Dermis blood vessel endothelial cell (primary cell): Measurements from ENCODE around the gene COX4I2. TPM values are rescaled to one million over a fixed set of nuclear protein-coding genes. Genes with fewer than 3 reads are reported as not detected.

ENCODE experiments used
- total RNA-seq: library from RNA; depleted of rRNA; stranded (reverse); fragments of >200 nt; gene quantifications from 2 replicates; pipeline ENCODE4 v1.2.3, GENCODE V29; 2014

Gene COX4I2
- total RNA-seq, 1 donor from 2014 or later, result not detected

Other genes with a start within 250 kb of the COX4I2 start
- not detected in 2 replicates for gene DEFB119, start 247.3 kb upstream of the COX4I2 start, total RNA-seq
- not detected in 2 replicates for gene DEFB121, start 231.7 kb upstream of the COX4I2 start, total RNA-seq
- not detected in 2 replicates for gene DEFB123, start 197.3 kb upstream of the COX4I2 start, total RNA-seq
- not detected in 2 replicates for gene DEFB124, start 162.8 kb upstream of the COX4I2 start, total RNA-seq
- not detected in 2 replicates for gene REM1, start 162.6 kb upstream of the COX4I2 start, total RNA-seq
- 44.9 and 74.1 TPM in 2 replicates for gene HM13, start 123.5 kb upstream of the COX4I2 start, total RNA-seq
- 768 and 1,287 TPM in 2 replicates for gene ID1, start 32.6 kb upstream of the COX4I2 start, total RNA-seq
- 46.1 and 62.9 TPM in 2 replicates for gene BCL2L1, start 85.0 kb downstream of the COX4I2 start, total RNA-seq
- 16.5 and 81.7 TPM in 2 replicates for gene TPX2, start 101.4 kb downstream of the COX4I2 start, total RNA-seq
- 8.5 and 8.7 TPM in 2 replicates for gene MYLK2, start 181.4 kb downstream of the COX4I2 start, total RNA-seq
- 0.09 TPM in 1 of 2 replicates, not detected in the other for gene FOXS1, start 207.7 kb downstream of the COX4I2 start, total RNA-seq
- gene DUSP15, start 232.6 kb downstream of the COX4I2 start, total RNA-seq, result 0.14 and 0.34 TPM in 2 replicates
- gene TTLL9, start 232.7 kb downstream of the COX4I2 start, total RNA-seq, result 0.14 TPM in 1 of 2 replicates, not detected in the other